Spleen (tissue), 7 donors: ENCODE results near the gene LY86.

Experiments used
- CTCF ChIP-seq, 11 experiments: fragments of 200-600 bp in 7 of 11; fragments of 450-650 bp in 4 of 11; sonication (generic) in 4 of 11; IDR thresholded peaks in 8 of 11; conservative IDR thresholded peaks in 3 of 11; 1 replicate in 7 of 11; 2 replicates in 4 of 11; pipeline versions ENCODE4 v1.4.0 to v1.8.0; 2016 to 2021; ENCODE audit warnings: antibody characterized with exemption in 11 of 11, inconsistent platforms in 4 of 11, mild to moderate bottlenecking in 1 of 11
- POLR2A ChIP-seq, 3 donors: fragments of 450-650 bp; IDR thresholded peaks; one replicate each; pipeline ENCODE4 v1.5.1; 2017; ENCODE audit warnings: antibody characterized with exemption in 3 of 3, mild to moderate bottlenecking in 1 of 3
- donor health status: DM: no; HTN: no; CAD: no; lungs with moderate emphysema.
- donor health status: DM: no; HTN: no; CAD: no.
- donor health status: DM: no; HTN: no; CAD: no.

GRCh38 chr6:6592826-6593475, 4.4 kb downstream of the LY86 start:
- TF ChIP-seq CTCF (IDR thresholded peaks at IDR 0.05 in 8 of 11, conservative IDR thresholded peaks at IDR 0.05 in 3 of 11): no peak
- no peak for TF ChIP-seq POLR2A (IDR thresholded peaks at IDR 0.05)
